Ammon's horn (tissue), 1 donor: ENCODE results near the gene NCAPH2.

Experiments
- DNase-seq: peaks from one replicate; pipeline ENCODE4 v3.0.0-alpha.2; 2016; ENCODE audit warnings: low spot score

The NCAPH2 gene

DNA sequence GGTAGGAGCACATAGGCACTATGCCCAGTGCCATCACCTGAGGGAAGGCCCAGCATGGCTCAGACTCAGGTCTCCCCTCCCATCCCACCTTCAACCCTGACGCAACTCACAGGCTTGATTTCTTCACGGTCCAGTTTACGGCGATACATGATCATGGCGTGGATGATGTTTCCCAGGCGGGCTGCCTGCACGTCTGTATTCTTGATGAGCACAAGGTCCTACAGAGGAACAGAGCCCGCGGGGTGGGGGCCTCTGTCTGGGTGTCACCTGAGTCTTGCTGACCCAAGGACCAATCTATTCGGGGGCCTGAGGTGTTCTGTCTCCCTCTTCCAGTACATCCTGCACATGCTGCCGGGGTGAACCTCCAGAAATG, 66.3 kb downstream of the NCAPH2 start:
- DNase-seq = no peak
